Stimulated activated CD4-positive, alpha-beta T cell treated with anti-CD3 and anti-CD28 coated beads, Interleukin-1b, Interleukin-23, amount 100 ng/mL, for 24 hours (primary cell): ENCODE data around the gene ADK.
"Not testable (repeated sequence)": the region's sequence is repeated elsewhere in the genome, so short reads cannot be mapped to it uniquely, and the experiment has no call there.

Experiments
- DNase-seq, 4 experiments: peaks; one replicate each; pipeline ENCODE4 v3.0.0-alpha.2; 2020; ENCODE audit warnings: low read depth in 4 of 4, low spot score in 1 of 4

ADK gene

DNA sequence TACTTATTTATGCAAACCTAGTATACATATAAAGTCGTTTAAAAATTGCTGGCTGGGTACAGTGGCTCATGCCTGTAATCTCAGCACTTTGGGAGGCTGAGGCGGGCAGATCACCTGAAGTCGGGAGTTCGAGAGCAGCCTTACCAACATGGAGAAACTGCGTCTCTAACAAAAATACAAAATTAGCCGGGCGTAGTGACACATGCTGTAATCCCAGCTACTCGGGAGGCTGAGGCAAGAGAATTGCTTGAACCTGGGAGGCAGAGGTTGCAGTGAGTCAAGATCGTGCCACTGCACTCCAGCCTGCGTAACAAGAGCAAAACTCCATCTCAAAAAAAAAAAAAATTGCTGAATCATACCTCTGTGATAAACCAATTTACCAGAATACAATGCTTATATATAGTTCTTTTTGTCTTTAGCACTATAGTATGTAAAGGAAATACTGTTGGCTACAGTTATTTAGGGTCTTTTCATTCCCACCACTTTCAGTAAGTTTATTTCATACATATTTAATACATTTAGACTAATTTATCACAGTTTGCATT is 325.2 kb downstream of the ADK start:
- not testable (repeated sequence) for DNase-seq

GRCh38 chr10:74480778-74481177 is 329.8 kb downstream of the ADK start:
- DNase-seq: no peak

- DNase-seq: no peak
These were observed 332.3 kb downstream of the ADK start for GRCh38 chr10:74483356-74483755.

DNA sequence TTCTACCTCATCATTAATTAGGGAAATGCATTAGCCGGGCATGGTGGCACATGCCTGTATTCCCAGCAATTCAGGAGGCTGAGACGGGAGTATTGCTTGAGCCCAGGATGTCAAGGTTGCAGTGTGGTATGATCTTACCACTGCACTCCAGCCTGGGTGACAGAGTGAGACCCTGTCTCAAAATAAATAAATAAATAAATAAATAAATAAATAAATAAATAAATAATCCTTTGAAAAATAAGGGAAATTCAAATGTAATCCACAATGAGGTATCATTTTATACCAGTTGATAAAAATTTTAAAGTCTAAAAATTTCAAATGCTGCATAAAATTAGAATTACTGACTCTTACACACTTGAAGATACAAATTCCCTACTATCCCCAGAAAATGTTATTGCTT is 334.3 kb downstream of the ADK start:
- no peak for DNase-seq

DNA sequence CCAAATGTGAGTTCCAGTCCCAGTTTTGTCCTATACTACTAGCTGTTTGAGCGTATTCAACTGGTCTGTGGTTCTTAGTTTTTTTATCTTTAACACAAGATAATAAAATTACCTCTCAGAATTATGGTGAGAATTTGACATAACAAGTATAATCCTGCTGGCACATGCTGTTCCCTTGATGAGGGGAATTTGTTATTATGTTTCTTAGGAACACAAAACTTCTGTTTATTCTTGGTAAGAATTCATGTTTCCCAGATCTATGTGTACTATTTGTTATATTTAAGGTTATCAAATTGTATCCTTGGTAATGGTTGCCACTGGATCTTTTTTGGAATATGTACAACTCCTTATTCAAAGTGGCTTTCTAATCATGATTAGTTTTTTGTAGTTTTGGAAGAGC is 335.6 kb downstream of the ADK start:
- no peak for DNase-seq

GRCh38 chr10:74488907-74489306 is 337.9 kb downstream of the ADK start:
- no peak for DNase-seq

DNA sequence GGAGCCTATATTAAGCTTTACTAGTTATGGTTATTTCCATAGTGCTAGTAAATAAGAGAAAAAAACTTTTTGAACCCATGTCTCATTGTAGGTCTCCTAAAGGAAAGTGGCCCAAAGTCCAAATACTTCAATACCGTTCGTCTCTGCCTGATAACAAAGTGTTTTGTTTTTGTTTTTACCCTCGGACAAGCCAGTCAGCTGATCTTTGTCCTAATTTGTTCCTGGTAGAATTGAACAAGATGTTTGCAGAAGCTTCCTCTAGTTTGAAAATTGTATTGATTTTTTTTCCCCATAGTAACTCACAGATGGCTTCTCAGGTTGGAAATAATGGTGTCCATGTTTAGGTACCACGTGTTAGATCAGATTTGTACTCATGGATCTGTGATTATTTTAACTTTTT is 339.5 kb downstream of the ADK start:
- no peak for DNase-seq

DNA sequence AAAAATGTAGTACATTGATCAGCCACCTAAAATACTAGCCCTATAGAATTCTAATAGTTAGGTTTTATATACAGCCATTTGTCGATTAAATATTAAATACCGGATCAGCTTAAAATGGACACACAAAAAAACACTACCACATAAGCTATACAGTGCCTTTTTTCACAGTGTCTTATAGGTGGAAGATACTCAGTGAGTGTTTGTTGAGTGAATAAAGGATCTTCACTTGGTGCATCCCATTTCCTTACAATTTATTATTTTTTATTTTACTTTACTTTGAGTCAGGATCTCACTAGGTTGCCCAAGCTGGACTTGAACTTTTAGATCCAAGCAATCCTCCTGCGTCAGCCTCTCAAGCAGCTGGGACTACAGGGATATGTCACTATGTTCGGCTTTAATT is 340.0 kb downstream of the ADK start:
- no peak for DNase-seq

DNA sequence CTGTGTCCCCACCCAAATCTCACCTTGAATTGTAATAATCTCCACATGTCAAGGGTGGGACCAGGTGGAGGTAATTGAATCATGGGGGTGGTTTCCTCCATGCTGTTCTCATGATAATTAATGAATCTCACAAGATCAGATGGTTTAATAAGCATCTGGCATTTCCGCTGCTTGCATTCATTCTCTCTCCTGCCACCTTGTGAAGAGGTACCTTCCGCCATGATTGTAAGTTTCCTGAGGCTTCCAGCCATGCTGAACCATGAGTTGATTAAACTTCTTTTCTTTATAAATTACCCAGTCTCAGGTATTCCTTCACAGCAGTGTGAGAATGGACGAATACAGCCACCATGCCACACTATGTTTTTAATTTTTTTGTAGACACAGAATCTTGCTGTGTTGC is 345.3 kb downstream of the ADK start:
- DNase-seq: not testable (repeated sequence)

DNA sequence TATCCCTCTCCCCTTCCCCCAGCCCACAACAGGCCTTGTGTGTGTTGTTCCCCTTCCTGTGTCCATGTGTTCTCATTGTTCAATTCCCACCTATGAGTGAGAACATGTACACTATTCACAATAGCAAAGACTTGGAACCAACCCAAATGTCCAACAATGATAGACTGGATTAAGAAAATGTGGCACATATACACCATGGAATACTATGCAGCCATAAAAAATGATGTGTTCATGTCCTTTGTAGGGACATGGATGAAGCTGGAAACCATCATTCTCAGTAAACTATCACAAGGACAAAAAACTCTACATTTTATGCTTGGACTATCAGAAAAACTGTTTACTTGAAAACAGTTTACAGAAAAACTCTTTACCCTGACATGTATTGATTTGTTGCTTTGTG is 347.6 kb downstream of the ADK start:
- DNase-seq: not testable (repeated sequence)

- no peak for DNase-seq
These were observed 349.1 kb downstream of the ADK start for GRCh38 chr10:74500026-74500704.

GRCh38 chr10:74500816-74501215 is 349.8 kb downstream of the ADK start:
- no peak for DNase-seq

GRCh38 chr10:74502963-74503608 is 352.1 kb downstream of the ADK start:
- no peak for DNase-seq

DNA sequence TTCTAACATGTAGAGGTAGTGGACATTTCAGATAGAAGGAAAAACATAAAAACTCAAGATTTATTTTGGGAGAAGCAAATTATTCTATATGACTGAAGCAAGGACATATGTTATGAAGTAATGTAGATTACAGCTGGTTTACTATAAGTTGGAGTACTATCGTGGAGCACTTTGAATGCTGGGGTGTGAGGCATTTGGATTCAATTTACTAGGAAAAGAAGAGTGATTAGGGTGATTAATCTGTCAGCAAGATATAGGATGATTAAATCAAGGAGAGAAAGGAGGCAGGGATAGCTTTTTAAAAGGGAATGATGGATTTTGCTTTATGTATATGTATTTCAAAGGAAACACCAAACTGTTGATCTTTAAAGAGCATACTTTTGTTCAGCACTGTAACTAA is 356.9 kb downstream of the ADK start:
- no peak for DNase-seq

- no peak for DNase-seq
These were observed 359.6 kb downstream of the ADK start for GRCh38 chr10:74510594-74510993.

GRCh38 chr10:74511051-74511450 is 360.0 kb downstream of the ADK start:
- no peak for DNase-seq

- no peak for DNase-seq
These were observed 363.3 kb downstream of the ADK start for GRCh38 chr10:74514322-74514721.

DNA sequence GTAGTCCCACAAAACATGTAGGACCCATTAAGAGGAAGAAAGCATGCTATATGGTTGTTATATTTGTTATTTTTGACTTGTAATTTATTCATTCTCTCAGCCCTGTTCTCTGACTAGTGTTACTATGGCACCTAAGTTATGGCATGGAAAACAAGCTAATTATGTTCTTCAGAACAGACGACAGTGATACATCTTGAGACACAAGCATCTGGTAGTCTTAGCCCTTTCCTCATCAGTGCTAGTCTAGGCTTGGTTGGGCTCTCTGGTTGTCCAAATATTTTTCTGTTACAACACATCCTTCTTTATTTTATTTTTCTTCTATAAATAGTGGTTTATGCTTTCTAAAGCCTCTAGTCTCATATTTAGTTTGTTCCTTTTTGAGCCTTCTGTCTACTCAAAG is 367.0 kb downstream of the ADK start:
- DNase-seq: no peak

DNA sequence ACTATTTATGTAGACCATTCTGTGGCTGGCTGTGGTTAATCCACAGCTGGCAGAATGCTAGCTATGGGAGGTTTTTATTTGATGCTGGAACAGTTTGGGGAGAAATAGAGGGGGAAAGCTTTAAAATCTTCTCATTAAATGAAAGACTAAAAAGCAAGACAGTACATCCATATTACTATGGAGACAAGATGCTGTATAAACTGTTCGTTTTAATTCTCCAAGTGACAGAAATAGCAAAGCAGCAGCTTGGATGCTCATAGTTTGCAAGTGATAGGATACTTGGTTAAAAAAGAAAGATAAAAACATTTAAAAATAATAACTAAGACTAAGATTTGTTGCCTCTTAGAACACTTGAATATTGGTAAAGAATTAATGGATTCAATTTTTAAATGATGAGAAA is 370.5 kb downstream of the ADK start:
- no peak for DNase-seq

- DNase-seq: no peak
These were observed 372.2 kb downstream of the ADK start for GRCh38 chr10:74523199-74523598.

DNA sequence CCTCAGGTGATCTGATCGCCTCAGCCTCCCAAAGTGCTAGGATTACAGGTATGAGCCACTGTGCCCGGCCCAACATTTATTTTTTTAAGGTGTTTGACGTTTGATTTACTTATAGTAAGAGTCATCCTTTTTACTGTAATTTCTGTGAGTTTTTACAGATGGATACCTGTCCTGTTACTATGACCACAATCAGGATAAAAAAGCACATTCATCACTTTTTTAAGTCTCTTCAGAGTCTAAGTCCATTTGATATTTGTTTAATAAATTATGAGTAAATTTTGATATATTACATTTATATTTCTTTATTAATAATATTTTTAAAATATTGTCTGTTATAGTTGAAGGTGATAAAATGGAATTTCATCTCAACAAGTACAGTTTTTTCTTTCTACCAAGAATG is 374.9 kb downstream of the ADK start:
- DNase-seq: no peak

DNA sequence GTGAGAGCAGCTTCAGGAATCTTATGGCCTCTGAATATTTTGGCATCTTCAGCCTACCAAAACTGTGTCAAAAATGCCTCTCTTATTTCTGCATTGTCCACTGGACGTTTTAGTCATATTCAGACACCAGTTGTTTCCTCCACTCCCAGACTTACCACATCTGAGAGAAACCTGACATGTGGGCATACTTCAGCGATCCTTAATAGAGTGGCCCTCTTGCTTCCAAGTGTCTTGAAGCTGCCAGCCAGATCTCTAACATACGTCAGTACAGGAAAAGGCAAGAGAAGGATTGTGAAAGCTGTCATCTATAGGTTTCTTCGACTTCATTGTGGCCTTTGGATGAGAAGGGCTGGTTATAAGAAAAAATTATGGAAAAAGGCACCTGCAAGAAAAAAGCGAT is 376.6 kb downstream of the ADK start:
- DNase-seq: not testable (repeated sequence)

- DNase-seq: no peak
These were observed 378.2 kb downstream of the ADK start for GRCh38 chr10:74529205-74529604.
